Thyroid gland (tissue), 4 donors: Measurements from ENCODE around the gene LRBA.
A peak's percentile ranks its signal among the peaks of the same experiment; 100 is the strongest.

ENCODE experiments used
- POLR2A ChIP-seq, 2 donors: fragments of 450-650 bp; IDR thresholded peaks; one replicate each; pipeline ENCODE4 v1.6.1; 2017; ENCODE audit warnings: antibody characterized with exemption in 2 of 2, mild to moderate bottlenecking in 2 of 2, moderate library complexity in 1 of 2
- TF ChIP-seq, protein P1 (sequence below), 6 experiments: fragments of 200-600 bp in 3 of 6; fragments of 450-650 bp in 3 of 6; sonication (generic) in 3 of 6; IDR thresholded peaks; one replicate each; pipeline ENCODE4 v1.5.1; 2016 to 2019; ENCODE audit warnings: antibody characterized with exemption in 6 of 6, mild to moderate bottlenecking in 2 of 6, inconsistent platforms in 1 of 6, moderate library complexity in 1 of 6

DNA sequence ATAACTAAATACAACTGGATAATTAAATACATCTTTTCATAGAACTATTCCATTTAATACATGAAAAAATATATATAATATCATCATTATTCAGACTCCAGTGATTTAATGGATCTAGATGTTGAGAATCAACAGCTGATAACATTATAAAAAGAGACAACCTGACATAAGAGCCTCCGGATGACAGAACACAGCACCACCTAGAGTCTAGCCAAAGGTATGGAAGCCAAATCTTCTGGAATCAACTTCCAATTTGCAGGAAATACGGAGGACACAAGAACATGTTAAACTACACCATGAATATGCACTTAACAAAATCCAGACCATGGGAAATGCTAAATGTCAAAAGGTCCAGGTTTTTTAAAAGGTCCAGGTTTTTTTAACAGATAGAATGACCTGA is 55.0 kb downstream of the LRBA start:
- TF ChIP-seq, protein P1, sequence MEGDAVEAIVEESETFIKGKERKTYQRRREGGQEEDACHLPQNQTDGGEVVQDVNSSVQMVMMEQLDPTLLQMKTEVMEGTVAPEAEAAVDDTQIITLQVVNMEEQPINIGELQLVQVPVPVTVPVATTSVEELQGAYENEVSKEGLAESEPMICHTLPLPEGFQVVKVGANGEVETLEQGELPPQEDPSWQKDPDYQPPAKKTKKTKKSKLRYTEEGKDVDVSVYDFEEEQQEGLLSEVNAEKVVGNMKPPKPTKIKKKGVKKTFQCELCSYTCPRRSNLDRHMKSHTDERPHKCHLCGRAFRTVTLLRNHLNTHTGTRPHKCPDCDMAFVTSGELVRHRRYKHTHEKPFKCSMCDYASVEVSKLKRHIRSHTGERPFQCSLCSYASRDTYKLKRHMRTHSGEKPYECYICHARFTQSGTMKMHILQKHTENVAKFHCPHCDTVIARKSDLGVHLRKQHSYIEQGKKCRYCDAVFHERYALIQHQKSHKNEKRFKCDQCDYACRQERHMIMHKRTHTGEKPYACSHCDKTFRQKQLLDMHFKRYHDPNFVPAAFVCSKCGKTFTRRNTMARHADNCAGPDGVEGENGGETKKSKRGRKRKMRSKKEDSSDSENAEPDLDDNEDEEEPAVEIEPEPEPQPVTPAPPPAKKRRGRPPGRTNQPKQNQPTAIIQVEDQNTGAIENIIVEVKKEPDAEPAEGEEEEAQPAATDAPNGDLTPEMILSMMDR (IDR thresholded peaks at IDR 0.05) = peak in 5 of 6 experiments; percentile 20 to 54 (median 50)
- TF ChIP-seq POLR2A (IDR thresholded peaks at IDR 0.05) = no peak
